Raji (cell line): ENCODE data around the gene GALNT2.

ENCODE experiments used
- POLR2A ChIP-seq: IDR thresholded peaks from 2 replicates; pipeline ENCODE4 v1.6.1; 2011; ENCODE audit warnings: low read depth, low read length, control low read depth; ENCODE audit not compliant: insufficient read depth

The GALNT2 gene

GRCh38 chr1:230105754-230106625 is 39.0 kb downstream of the GALNT2 start:
- TF ChIP-seq POLR2A: no peak

- TF ChIP-seq POLR2A: no peak
These were observed 40.9 kb downstream of the GALNT2 start for GRCh38 chr1:230107941-230108340.

- no peak for TF ChIP-seq POLR2A
These were observed 41.5 kb downstream of the GALNT2 start for GRCh38 chr1:230108580-230108979.

GRCh38 chr1:230109066-230109465 is 42.0 kb downstream of the GALNT2 start:
- no peak for TF ChIP-seq POLR2A

- TF ChIP-seq POLR2A: no peak
These were observed 43.0 kb downstream of the GALNT2 start for GRCh38 chr1:230109895-230110667.

- TF ChIP-seq POLR2A: no peak
These were observed 43.9 kb downstream of the GALNT2 start for GRCh38 chr1:230110971-230111370.

GRCh38 chr1:230112131-230112701 is 45.2 kb downstream of the GALNT2 start:
- no peak for TF ChIP-seq POLR2A

GRCh38 chr1:230112782-230113181 is 45.7 kb downstream of the GALNT2 start:
- no peak for TF ChIP-seq POLR2A

- TF ChIP-seq POLR2A: no peak
These were observed 46.2 kb downstream of the GALNT2 start for GRCh38 chr1:230113235-230113592.

GRCh38 chr1:230113593-230114236 is 46.7 kb downstream of the GALNT2 start:
- TF ChIP-seq POLR2A: no peak

- no peak for TF ChIP-seq POLR2A
These were observed 47.2 kb downstream of the GALNT2 start for GRCh38 chr1:230114237-230114651.

GRCh38 chr1:230117694-230118093 is 50.7 kb downstream of the GALNT2 start:
- no peak for TF ChIP-seq POLR2A

GRCh38 chr1:230119340-230119739 is 52.3 kb downstream of the GALNT2 start:
- no peak for TF ChIP-seq POLR2A

GRCh38 chr1:230120289-230120920 is 53.4 kb downstream of the GALNT2 start:
- no peak for TF ChIP-seq POLR2A

GRCh38 chr1:230120921-230121381 is 53.9 kb downstream of the GALNT2 start:
- no peak for TF ChIP-seq POLR2A
